SK-N-SH treated with all-trans-retinoic acid at 6 μM for 48 hours (cell line): Measurements from ENCODE around the gene CD151.

Source experiments
- ATAC-seq: fragments of 200-7000 bp; cut with Tn5 transposase; 3 replicates; pipeline ENCODE4 v1.9.1; 2020; ENCODE audit warnings: mild to moderate bottlenecking, moderate library complexity
- BACH2 ChIP-seq: fragments of 250-450 bp; sonication (Bioruptor Pico); IDR thresholded peaks from 2 replicates; pipeline ENCODE4 v1.9.0; 2021; ENCODE audit warnings: mild to moderate bottlenecking, borderline replicate concordance
- CSRNP3 ChIP-seq: fragments of 250-450 bp; sonication (Bioruptor Pico); IDR thresholded peaks from 2 replicates; pipeline ENCODE4 v1.5.1; 2021; ENCODE audit warnings: mild to moderate bottlenecking, moderate library complexity
- ESRRG ChIP-seq: fragments of 250-450 bp; sonication (Bioruptor Pico); IDR thresholded peaks from 2 replicates; pipeline ENCODE4 v1.6.1; 2021; ENCODE audit warnings: mild to moderate bottlenecking
- GLIS3 ChIP-seq: fragments of 250-450 bp; sonication (Bioruptor Pico); IDR thresholded peaks from 2 replicates; pipeline ENCODE4 v1.5.0; 2020; ENCODE audit warnings: mild to moderate bottlenecking, moderate library complexity
- ISL1 ChIP-seq: fragments of 250-450 bp; sonication (Bioruptor Pico); IDR thresholded peaks from 2 replicates; pipeline ENCODE4 v2.1.2; 2022; ENCODE audit warnings: mild to moderate bottlenecking, moderate library complexity
- OSR1 ChIP-seq: fragments of 250-450 bp; sonication (Bioruptor Pico); IDR thresholded peaks from 2 replicates; pipeline ENCODE4 v1.8.0; 2022; ENCODE audit warnings: moderate library complexity, mild to moderate bottlenecking, inconsistent platforms
- PATZ1 ChIP-seq: fragments of 250-450 bp; sonication (Bioruptor Pico); IDR thresholded peaks from 2 replicates; pipeline ENCODE4 v1.8.0; 2020; ENCODE audit warnings: mild to moderate bottlenecking, moderate library complexity, borderline replicate concordance
- POU6F1 ChIP-seq: fragments of 250-450 bp; sonication (Bioruptor Pico); IDR thresholded peaks from 2 replicates; pipeline ENCODE4 v1.8.0; 2021; ENCODE audit warnings: low read depth, mild to moderate bottlenecking, moderate library complexity, borderline replicate concordance
- PPARA ChIP-seq: fragments of 250-450 bp; sonication (Bioruptor Pico); IDR thresholded peaks from 2 replicates; pipeline ENCODE4 v1.5.0; 2020; ENCODE audit warnings: mild to moderate bottlenecking, borderline replicate concordance
- RARB ChIP-seq: fragments of 250-450 bp; sonication (Bioruptor Pico); IDR thresholded peaks from 2 replicates; pipeline ENCODE4 v1.8.0; 2021; ENCODE audit warnings: mild to moderate bottlenecking, moderate library complexity
- SNAI2 ChIP-seq: fragments of 250-450 bp; sonication (Bioruptor Pico); IDR thresholded peaks from 2 replicates; pipeline ENCODE4 v1.5.0; 2020; ENCODE audit warnings: mild to moderate bottlenecking, moderate library complexity
- TOX ChIP-seq: fragments of 250-450 bp; sonication (Bioruptor Pico); IDR thresholded peaks from 2 replicates; pipeline ENCODE4 v1.8.0; 2021; ENCODE audit warnings: mild to moderate bottlenecking, moderate library complexity, borderline replicate concordance
- ZC3H10 ChIP-seq: fragments of 250-450 bp; sonication (Bioruptor Pico); IDR thresholded peaks from 2 replicates; pipeline ENCODE4 v1.5.1; 2021; ENCODE audit warnings: mild to moderate bottlenecking, moderate library complexity
- ZFP3 ChIP-seq: fragments of 250-450 bp; sonication (Bioruptor Pico); IDR thresholded peaks from 2 replicates; pipeline ENCODE4 v1.5.0; 2020; ENCODE audit warnings: mild to moderate bottlenecking, moderate library complexity
- ZFP30 ChIP-seq: fragments of 450-650 bp; formaldehyde crosslinking; IDR thresholded peaks from 2 replicates; pipeline ENCODE4 v1.5.0; 2022; ENCODE audit warnings: mild to moderate bottlenecking, moderate library complexity
- ZNF565 ChIP-seq: fragments of 450-650 bp; formaldehyde crosslinking; conservative IDR thresholded peaks from 2 replicates; pipeline ENCODE4 v1.5.0; 2020; ENCODE audit warnings: low read depth, mild to moderate bottlenecking, moderate library complexity
- ZNF70 ChIP-seq: fragments of 450-650 bp; formaldehyde crosslinking; IDR thresholded peaks from 2 replicates; pipeline ENCODE4 v1.5.0; 2020; ENCODE audit warnings: mild to moderate bottlenecking, moderate library complexity
- ZNF8 ChIP-seq: fragments of 450-650 bp; formaldehyde crosslinking; IDR thresholded peaks from 2 replicates; pipeline ENCODE4 v1.5.0; 2020; ENCODE audit warnings: mild to moderate bottlenecking, moderate library complexity
- TF ChIP-seq, protein P1 (sequence below): fragments of 250-450 bp; sonication (Bioruptor Pico); IDR thresholded peaks from 2 replicates; pipeline ENCODE4 v1.5.1; 2020; ENCODE audit warnings: low read depth, mild to moderate bottlenecking, moderate library complexity

Gene CD151

DNA sequence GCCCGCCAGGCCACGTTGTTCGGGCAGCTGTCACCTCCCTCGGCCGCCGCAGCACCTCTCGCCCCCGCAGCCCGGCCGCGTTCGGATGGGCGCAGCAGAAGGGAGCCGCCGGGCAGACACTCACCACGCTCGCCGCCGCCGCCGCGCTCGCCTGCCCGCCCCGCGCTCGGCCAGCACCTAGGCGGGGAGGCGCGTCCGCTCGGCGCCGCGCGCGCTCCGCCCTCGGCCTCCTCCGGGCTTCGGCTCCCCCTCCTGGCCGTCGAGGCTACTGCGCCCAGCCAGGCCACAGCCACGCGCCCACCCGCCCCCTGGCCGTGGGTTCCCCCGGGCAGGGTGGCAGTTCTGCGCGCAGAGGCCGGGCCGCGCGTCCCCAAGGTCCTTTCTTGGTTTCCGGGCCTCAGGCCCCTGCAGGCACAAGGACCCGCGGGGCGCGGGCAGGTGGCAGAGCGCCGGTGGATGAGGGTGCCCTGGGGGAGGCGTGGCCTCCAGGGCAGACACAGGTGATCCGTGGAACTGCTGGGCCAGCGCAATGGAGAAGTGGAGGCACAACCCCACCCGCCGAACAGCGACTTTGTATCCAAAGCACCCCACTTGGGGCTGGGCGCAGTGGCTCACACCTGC lies 34.5 kb upstream of the CD151 start, which contains the start of gene SLC25A22:
SLC25A22 (minus strand) TSS at position 189 of the 621 bp plus-strand sequence. CDS start 3,275 bp downstream, outside the sequence.
- TF ChIP-seq, protein P1, sequence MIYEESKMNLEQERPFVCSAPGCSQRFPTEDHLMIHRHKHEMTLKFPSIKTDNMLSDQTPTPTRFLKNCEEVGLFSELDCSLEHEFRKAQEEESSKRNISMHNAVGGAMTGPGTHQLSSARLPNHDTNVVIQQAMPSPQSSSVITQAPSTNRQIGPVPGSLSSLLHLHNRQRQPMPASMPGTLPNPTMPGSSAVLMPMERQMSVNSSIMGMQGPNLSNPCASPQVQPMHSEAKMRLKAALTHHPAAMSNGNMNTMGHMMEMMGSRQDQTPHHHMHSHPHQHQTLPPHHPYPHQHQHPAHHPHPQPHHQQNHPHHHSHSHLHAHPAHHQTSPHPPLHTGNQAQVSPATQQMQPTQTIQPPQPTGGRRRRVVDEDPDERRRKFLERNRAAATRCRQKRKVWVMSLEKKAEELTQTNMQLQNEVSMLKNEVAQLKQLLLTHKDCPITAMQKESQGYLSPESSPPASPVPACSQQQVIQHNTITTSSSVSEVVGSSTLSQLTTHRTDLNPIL = no peak
- TF ChIP-seq PPARA (CRISPR knock-in tag) = no peak
- no peak for TF ChIP-seq SNAI2 (CRISPR knock-in tag)
- TF ChIP-seq RARB (CRISPR knock-in tag) = no peak
- TF ChIP-seq ISL1 (CRISPR knock-in tag) = no peak
- TF ChIP-seq CSRNP3 = no peak
- ATAC-seq = peak; percentile 56

DNA sequence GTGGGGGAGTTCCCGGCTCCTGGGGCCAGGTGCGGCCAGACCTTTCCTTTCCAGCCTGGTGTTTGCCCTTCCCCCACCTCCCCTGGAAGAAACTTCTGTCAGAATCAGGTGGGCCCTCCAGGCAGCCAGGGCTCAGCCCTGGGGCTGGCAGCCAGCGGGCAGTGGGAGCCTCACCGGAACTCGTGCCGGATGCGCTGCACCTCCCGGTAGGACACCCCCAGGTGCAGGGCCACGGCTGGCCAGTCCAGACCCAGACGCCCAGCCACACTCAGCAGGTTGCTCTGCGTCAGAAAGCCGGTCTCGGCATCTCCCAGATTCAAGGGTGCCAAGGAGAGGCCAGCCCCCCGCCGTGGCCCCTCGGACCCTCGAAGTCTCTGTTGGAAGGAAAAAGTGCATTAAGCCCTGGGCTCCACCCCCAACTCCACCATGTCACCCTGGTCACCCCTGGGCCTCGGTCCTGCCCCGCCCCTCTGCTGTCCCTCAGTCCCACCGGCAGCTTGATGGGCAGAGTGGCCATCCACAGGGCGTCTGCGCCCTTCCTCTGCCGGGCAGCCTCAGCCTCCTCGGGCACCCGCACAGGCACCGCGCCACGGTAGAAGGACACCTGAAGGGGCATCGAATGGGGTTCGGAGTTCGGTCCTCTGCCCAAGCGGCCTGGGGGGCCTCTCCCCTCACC lies 33.0 kb upstream of the CD151 start:
- TF ChIP-seq POU6F1 = no peak
- no peak for TF ChIP-seq ZFP3
- TF ChIP-seq, protein P1 = no peak
- no peak for TF ChIP-seq ZC3H10 (CRISPR knock-in tag)
- TF ChIP-seq PATZ1 (CRISPR knock-in tag) = no peak
- TF ChIP-seq ISL1 (CRISPR knock-in tag) = no peak
- no peak for TF ChIP-seq RARB (CRISPR knock-in tag)
- TF ChIP-seq GLIS3 (CRISPR knock-in tag) = no peak
- TF ChIP-seq PPARA (CRISPR knock-in tag) = no peak
- no peak for TF ChIP-seq ZFP30
- no peak for TF ChIP-seq CSRNP3
- TF ChIP-seq ZNF8 (CRISPR knock-in tag) = no peak
- no peak for TF ChIP-seq ESRRG (CRISPR knock-in tag)
- no peak for TF ChIP-seq TOX
- TF ChIP-seq BACH2 (CRISPR knock-in tag) = no peak
- TF ChIP-seq OSR1 (CRISPR knock-in tag) = no peak
- no peak for TF ChIP-seq SNAI2 (CRISPR knock-in tag)
- no peak for TF ChIP-seq ZNF565 (CRISPR knock-in tag)
- TF ChIP-seq ZNF70 = no peak
- no peak for ATAC-seq

DNA sequence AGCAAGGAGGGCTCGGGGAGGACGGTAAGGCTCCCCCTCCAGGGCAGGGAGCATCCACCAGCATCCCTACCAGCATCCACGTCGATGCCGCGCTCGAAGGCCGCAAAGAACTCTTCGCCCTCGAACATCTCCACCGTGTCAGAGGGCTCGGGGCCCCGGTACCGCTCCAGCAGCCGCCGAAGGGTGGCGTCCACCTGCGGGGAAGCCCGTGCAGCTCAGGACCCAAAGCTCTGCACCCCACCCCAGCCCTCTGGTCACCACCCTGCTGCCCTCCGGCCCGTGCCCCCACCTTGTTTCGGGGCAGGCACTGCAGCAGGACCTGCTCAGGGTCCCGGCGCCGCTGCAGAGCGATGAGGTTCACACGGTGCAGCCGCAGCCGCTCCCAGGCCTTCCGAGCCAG lies 32.3 kb upstream of the CD151 start:
- TF ChIP-seq ZC3H10 (CRISPR knock-in tag) = no peak
- no peak for TF ChIP-seq BACH2 (CRISPR knock-in tag)
- TF ChIP-seq OSR1 (CRISPR knock-in tag) = no peak
- ATAC-seq = no peak
